IgD-negative memory B cell (primary cell): ENCODE results near the gene SPIRE2. TPM values are rescaled to one million over a fixed set of nuclear protein-coding genes. Genes with fewer than 3 reads are reported as not detected.

Experiments
- H3K27ac Mint-ChIP-seq, 3 donors: one replicate each; pipeline ENCODE4 v1.8.0; 2020 to 2022; ENCODE audit warnings: mild to moderate bottlenecking in 3 of 3, mixed read lengths in 3 of 3, moderate library complexity in 1 of 3
- H3K27me3 Mint-ChIP-seq: one replicate; pipeline ENCODE4 v1.8.0; 2021; ENCODE audit warnings: mixed read lengths
- H3K36me3 Mint-ChIP-seq: one replicate; pipeline ENCODE4 v1.8.0; 2020; ENCODE audit warnings: mild to moderate bottlenecking, mixed read lengths
- H3K4me1 Mint-ChIP-seq, 3 donors: one replicate each; pipeline ENCODE4 v1.8.0; 2020 to 2022; ENCODE audit warnings: mixed read lengths in 3 of 3, mild to moderate bottlenecking in 1 of 3
- H3K4me3 Mint-ChIP-seq, 4 donors: one replicate each; pipeline ENCODE4 v1.8.0; 2020 to 2022; ENCODE audit warnings: mild to moderate bottlenecking in 4 of 4, mixed read lengths in 4 of 4, moderate library complexity in 3 of 4
- H3K9me3 Mint-ChIP-seq, 3 donors: one replicate each; pipeline ENCODE4 v1.8.0; 2020 to 2021; ENCODE audit warnings: mixed read lengths in 3 of 3, mild to moderate bottlenecking in 1 of 3
- polyA plus RNA-seq: library from polyadenylated mRNA; unstranded; fragments of 300-500 nt; fragmentation: Illumina TruSeq; gene quantifications from one replicate; pipeline ENCODE4 v1.2.3, GENCODE V29; 2021

Gene SPIRE2
- polyA plus RNA-seq, 1 donor from 2014 or later = 0.19 TPM

- Mint-ChIP-seq H3K36me3 (peaks cover 6% of the 10 kb centered on the region), H3K27ac (peak overlapping the region in 2 of 3 donors; percentile 56 to 78), H3K4me1 (peaks cover 0 to 9% (median 7%) of the 10 kb centered on the region in 3 donors), H3K9me3 (no peaks in the 10 kb centered on the region), H3K27me3 (no peaks in the 10 kb centered on the region), H3K4me3 (no peak overlapping the region)
Observed at GRCh38 chr16:89884041-89884421, 55.8 kb downstream of the SPIRE2 start.

DNA sequence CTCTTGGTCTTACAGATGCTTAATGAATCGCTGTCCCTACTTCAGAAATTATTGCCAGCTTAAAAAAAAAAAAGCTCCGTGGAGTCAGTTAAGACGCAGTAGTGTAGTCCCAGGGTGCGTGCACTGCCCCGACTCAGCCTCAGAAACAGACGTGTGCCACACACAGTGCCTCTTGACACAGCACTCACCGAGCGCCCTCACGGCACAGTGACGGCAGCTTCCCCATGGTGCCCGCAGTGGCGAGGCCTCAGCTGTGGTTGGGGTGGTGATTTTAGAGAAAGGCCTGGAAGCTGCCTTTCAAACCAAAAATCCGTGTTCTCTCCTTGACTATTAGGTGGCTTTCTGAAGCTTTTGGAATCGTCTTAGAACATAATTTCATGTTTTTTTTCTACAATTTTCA is 59.0 kb downstream of the SPIRE2 start:
- Mint-ChIP-seq H3K9me3 (no peaks in the 10 kb centered on the region), H3K4me3 (no peak overlapping the region), H3K36me3 (peaks cover 4% of the 10 kb centered on the region), H3K27me3 (no peaks in the 10 kb centered on the region), H3K27ac (peak overlapping the region; percentile 57 to 70 (median 59)), H3K4me1 (peaks cover 0 to 5% (median 5%) of the 10 kb centered on the region in 3 donors)

DNA sequence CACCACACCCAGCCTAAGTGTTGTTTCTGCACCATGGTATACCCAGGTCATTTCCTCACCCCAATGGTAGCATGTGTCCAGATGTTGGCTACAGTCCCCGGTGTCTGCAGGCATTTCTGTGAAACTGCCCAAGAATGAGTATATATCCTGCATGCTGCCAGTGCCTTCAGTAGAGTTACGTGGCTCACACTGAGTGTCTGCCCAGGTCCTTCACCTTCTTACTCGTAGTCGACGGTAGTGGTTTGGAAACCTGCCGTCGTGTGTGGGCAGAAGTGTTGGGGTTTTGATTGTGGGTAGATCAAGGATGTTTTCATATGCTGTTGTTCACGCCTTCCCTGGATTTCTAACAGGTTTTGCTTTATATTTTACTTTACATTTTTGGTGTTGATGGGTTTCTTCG is 61.9 kb downstream of the SPIRE2 start:
- Mint-ChIP-seq H3K27me3 (no peaks in the 10 kb centered on the region), H3K27ac (peak overlapping the region in 1 of 3 donors; percentile 39), H3K4me1 (peaks cover 0 to 2% (median 0%) of the 10 kb centered on the region in 3 donors), H3K36me3 (peaks cover 2% of the 10 kb centered on the region), H3K9me3 (no peaks in the 10 kb centered on the region), H3K4me3 (no peak overlapping the region)

DNA sequence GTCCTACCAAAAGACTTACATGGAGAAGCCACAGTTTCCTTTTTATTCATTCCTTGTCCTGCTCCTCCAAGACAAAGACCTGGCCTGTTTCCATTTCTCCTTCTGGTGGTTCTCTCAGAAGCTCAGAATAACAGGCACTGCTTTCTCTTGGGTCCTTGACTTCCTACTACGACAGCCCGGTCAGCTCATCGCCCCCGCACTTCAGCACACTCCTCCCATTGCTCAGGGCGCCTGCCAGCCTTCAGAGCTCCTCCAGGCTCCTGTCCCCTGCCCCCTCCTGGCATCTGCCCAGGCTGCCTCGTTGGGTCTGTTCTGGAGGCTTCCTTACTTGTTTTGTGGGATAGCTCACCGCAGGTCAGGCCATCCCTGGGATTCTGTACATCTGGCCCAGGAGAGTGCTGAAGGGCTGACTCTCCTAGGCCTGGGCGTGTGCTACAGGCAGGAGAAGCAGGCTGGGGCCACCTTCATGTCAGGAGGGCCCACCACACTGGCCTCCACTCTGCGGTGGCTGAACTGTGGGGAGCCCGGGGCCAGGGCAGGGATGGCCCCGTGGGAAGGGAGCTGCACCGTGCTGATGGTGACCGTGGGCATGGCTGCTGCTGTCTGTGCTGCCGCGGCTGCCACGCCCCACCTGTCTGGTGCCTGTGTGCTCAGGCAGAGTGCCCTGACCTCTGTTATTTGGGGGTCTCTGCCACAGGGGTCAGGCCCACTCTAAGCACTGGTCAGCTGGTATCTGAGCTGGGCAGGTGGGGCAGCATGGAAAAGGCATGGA is 62.8 kb downstream of the SPIRE2 start:
- peak overlapping the region in 1 of 3 donors; percentile 46 for H3K27ac Mint-ChIP-seq
- H3K36me3 Mint-ChIP-seq = peaks cover 4% of the 10 kb centered on the region
- peak overlapping the region in 1 of 4 donors; percentile 6 for H3K4me3 Mint-ChIP-seq
- H3K27me3 Mint-ChIP-seq = no peaks in the 10 kb centered on the region
- H3K9me3 Mint-ChIP-seq = no peaks in the 10 kb centered on the region
- no peaks in the 10 kb centered on the region for H3K4me1 Mint-ChIP-seq

DNA sequence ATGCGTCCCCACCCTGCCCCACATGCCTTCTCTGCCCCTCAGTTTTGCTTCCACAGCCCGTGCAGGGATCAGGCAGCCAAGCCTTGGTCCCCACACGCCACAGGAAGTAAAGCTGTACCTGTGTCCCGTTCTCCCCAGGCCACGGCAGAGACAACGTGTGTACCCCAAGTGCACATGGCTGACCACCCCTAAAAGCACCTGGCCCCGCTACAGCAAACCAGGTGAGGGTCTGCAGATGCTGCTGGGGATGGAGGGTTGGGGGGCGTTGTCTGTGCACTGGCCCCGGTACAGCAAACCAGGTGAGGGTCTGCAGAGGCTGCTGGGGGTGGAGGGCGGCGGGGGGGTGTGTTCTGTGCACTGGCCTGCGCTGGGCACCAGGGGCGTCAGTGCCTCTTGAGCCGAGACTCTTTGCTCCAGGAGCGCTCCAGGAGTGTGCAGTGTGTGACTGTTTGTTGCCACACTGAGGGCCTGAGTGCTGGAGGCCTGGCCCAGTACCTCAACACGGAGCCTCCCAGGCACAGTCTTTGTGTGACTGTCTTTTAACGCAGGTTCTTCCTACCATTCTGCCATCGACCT is 63.9 kb downstream of the SPIRE2 start:
- Mint-ChIP-seq H3K27ac (peak overlapping the region in 1 of 3 donors; percentile 18), H3K27me3 (no peaks in the 10 kb centered on the region), H3K36me3 (peaks cover 4% of the 10 kb centered on the region), H3K9me3 (no peaks in the 10 kb centered on the region), H3K4me1 (no peaks in the 10 kb centered on the region), H3K4me3 (no peak overlapping the region)

GRCh38 chr16:89892635-89893034 is 64.4 kb downstream of the SPIRE2 start:
- Mint-ChIP-seq H3K36me3 (peaks cover 2% of the 10 kb centered on the region), H3K9me3 (no peaks in the 10 kb centered on the region), H3K27ac (peak overlapping the region in 1 of 3 donors; percentile 18), H3K4me3 (no peak overlapping the region), H3K4me1 (no peaks in the 10 kb centered on the region), H3K27me3 (no peaks in the 10 kb centered on the region)

- H3K27ac Mint-ChIP-seq = no peak overlapping the region
- peaks cover 2% of the 10 kb centered on the region for H3K36me3 Mint-ChIP-seq
- H3K4me1 Mint-ChIP-seq = no peaks in the 10 kb centered on the region
- no peak overlapping the region for H3K4me3 Mint-ChIP-seq
- H3K9me3 Mint-ChIP-seq = no peaks in the 10 kb centered on the region
- no peaks in the 10 kb centered on the region for H3K27me3 Mint-ChIP-seq
Observed at GRCh38 chr16:89893642-89894548, 65.6 kb downstream of the SPIRE2 start.

DNA sequence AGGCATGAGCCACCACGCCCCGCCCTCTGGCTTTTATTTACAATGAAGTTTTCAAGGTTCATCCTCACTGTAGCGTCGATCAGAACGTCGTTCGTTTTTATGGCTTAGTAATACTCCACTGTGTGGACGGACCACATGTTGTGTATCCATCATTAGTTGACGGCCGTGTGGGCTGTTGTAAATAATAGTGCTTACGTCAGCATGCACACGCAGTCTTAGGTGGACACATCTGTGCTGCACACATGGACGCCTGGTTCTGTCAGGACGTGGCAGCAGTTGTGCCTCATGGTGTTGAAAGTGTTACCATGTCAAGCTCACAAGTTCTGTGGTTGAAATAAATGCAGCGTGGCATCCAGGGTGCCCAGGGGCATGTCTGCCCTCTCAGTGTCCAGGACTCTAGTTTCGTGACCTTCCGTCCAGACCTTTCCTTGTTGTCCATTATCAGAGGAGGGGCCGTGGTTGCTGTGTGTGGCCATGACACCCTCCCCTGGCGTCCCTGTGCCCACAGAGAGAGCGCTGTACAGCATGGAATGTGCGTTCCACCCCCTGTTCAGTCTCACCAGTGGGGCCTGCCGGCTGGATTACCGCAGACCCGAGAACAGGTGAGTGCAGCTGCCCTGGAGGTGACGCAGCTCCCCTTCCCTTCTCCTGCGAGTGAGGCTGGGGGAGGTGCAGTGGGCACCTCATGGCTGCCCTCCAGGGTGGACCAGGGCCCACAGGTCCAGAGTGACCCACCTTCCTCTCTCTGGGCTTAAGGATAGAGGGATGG is 67.4 kb downstream of the SPIRE2 start:
- Mint-ChIP-seq H3K9me3 (no peaks in the 10 kb centered on the region), H3K27me3 (no peaks in the 10 kb centered on the region), H3K4me1 (no peaks in the 10 kb centered on the region), H3K36me3 (peaks cover 5% of the 10 kb centered on the region), H3K27ac (peak overlapping the region in 1 of 3 donors; percentile 28), H3K4me3 (no peak overlapping the region)

DNA sequence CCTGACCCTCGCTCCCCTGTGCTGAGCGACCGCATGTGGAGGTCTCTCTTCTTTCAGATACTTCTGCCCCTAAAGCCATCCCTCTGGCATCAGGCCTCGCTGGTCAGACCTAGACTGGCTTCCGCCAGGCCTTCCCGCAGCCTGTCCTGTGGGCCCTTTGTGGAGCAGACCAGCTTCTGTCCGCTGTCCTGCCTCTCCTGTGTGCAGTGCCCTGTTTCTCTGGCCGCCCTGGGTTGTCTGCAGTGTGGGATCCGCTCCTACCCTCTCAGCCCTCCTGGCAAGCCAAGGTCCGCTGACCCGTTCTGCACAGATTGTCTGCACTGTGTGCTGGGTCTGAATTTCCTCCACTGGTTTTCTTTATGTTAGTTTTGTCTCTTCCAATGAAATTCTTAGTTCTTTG is 68.9 kb downstream of the SPIRE2 start:
- H3K4me1 Mint-ChIP-seq = no peaks in the 10 kb centered on the region
- peaks cover 5% of the 10 kb centered on the region for H3K36me3 Mint-ChIP-seq
- H3K27ac Mint-ChIP-seq = no peak overlapping the region
- H3K27me3 Mint-ChIP-seq = no peaks in the 10 kb centered on the region
- no peaks in the 10 kb centered on the region for H3K9me3 Mint-ChIP-seq
- no peak overlapping the region for H3K4me3 Mint-ChIP-seq

DNA sequence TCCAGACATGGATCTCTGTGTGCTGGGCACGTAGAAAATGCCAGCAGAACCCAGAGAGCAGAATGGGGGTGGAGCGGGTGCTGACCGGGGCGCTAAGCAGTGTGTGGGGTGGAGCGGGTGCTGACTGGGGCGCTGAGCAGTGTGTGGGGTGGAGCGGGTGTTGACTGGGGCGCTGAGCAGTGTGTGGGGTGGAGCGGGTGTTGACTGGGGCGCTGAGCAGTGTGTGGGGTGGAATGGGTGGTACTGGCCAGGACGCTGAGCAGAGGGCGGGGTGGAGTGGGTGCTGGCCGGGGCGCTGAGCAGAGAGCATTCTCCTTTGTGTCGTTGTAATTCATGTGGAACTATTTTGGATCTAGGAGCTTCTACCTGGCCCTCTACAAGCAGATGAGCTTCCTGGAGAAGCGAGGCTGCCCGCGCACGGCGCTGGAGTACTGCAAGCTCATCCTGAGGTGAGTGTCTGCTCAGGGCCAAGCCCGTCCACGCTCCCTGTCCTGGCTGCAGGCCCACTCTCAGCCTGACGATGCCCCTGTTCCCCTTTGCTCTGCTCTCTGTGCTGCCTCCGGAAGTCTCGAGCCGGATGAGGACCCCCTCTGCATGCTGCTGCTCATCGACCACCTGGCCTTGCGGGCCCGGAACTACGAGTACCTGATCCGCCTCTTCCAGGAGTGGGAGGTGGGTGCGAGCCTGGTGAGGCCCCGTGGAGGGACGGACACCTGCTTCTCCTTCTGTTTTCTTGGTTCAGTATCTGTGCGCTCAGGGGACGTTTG is 70.1 kb downstream of the SPIRE2 start:
- H3K27ac Mint-ChIP-seq = peak overlapping the region in 1 of 3 donors; percentile 87
- H3K4me3 Mint-ChIP-seq = peak overlapping the region in 1 of 4 donors; percentile 32
- peaks cover 5% of the 10 kb centered on the region for H3K36me3 Mint-ChIP-seq
- no peaks in the 10 kb centered on the region for H3K27me3 Mint-ChIP-seq
- H3K9me3 Mint-ChIP-seq = no peaks in the 10 kb centered on the region
- H3K4me1 Mint-ChIP-seq = no peaks in the 10 kb centered on the region

GRCh38 chr16:89899879-89900481 is 71.7 kb downstream of the SPIRE2 start:
- Mint-ChIP-seq H3K9me3 (no peaks in the 10 kb centered on the region), H3K27ac (peak overlapping the region in 1 of 3 donors; percentile 47), H3K27me3 (no peaks in the 10 kb centered on the region), H3K36me3 (peaks cover 5% of the 10 kb centered on the region), H3K4me1 (no peaks in the 10 kb centered on the region), H3K4me3 (no peak overlapping the region)

- Mint-ChIP-seq H3K36me3 (peaks cover 3% of the 10 kb centered on the region), H3K4me3 (no peak overlapping the region), H3K9me3 (no peaks in the 10 kb centered on the region), H3K4me1 (no peaks in the 10 kb centered on the region), H3K27me3 (no peaks in the 10 kb centered on the region), H3K27ac (no peak overlapping the region)
Observed at GRCh38 chr16:89900885-89901284, 72.6 kb downstream of the SPIRE2 start.

DNA sequence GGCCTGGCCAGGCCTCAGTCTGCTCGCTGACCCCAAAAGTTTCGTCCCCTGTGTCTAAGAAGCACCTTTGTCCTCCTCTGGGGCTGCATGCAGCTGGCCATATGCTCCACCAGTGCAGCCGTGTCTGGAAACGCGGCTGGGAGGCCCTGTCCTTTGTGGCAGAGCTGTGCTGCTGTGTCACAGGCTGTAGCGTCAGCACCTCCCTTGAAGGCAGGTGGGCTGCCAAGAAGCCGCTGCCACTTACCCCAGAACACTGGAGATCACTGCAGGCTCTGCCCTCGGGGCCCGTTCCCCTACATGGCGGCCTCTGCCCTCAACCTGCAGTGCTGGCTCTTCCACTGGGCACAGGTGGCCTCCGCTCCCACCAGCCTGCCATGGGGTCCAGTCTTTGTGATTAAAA is 74.7 kb downstream of the SPIRE2 start:
- Mint-ChIP-seq H3K9me3 (no peaks in the 10 kb centered on the region), H3K36me3 (peaks cover 3% of the 10 kb centered on the region), H3K27ac (no peak overlapping the region), H3K4me3 (no peak overlapping the region), H3K27me3 (no peaks in the 10 kb centered on the region), H3K4me1 (no peaks in the 10 kb centered on the region)
